Ascending aorta (tissue), 2 donors: ENCODE results near the gene GAL. TPM values are rescaled to one million over a fixed set of nuclear protein-coding genes. Genes with fewer than 3 reads are reported as not detected.
A peak's percentile ranks its signal among the peaks of the same experiment; 100 is the strongest.

Source experiments
- DNase-seq, 2 donors: peaks; one replicate each; pipeline ENCODE4 v3.0.0-alpha.2; 2019; ENCODE audit warnings: low spot score in 2 of 2
- H3K27ac ChIP-seq, 2 donors: fragments of 200-600 bp; sonication (generic); one replicate each; pipeline ENCODE4 v1.5.1; 2016 to 2017; ENCODE audit warnings: mild to moderate bottlenecking in 1 of 2
- H3K27me3 ChIP-seq: fragments of 200-600 bp; sonication (generic); one replicate; pipeline ENCODE4 v1.5.1; 2017
- H3K36me3 ChIP-seq, 2 donors: fragments of 200-600 bp; sonication (generic); one replicate each; pipeline ENCODE4 v1.5.1; 2016
- H3K4me1 ChIP-seq, 2 donors: fragments of 200-600 bp; sonication (generic); one replicate each; pipeline ENCODE4 v1.5.1; 2016 to 2017; ENCODE audit warnings: mild to moderate bottlenecking in 1 of 2
- H3K4me3 ChIP-seq, 2 donors: fragments of 200-600 bp; sonication (generic); one replicate each; pipeline ENCODE4 v1.5.1; 2016 to 2017; ENCODE audit warnings: mild to moderate bottlenecking in 1 of 2
- H3K9me3 ChIP-seq, 2 donors: fragments of 200-600 bp; sonication (generic); one replicate each; pipeline ENCODE4 v1.5.1; 2016
- CTCF ChIP-seq, 3 experiments: fragments of 200-600 bp in 2 of 3; fragments of 450-650 bp in 1 of 3; sonication (generic) in 2 of 3; IDR thresholded peaks; one replicate each; pipeline ENCODE4 v1.5.1; 2016 to 2019; ENCODE audit warnings: antibody characterized with exemption in 3 of 3, mild to moderate bottlenecking in 1 of 3, moderate library complexity in 1 of 3
- intact Hi-C: fragments of 100-400 bp; cut with DNase I; formaldehyde crosslinking; loops from one replicate; pipeline ENCODE4 v1.15.1; 2023
- total RNA-seq: library from RNA; depleted of rRNA; stranded (reverse); fragments of >200 nt; gene quantifications from one replicate; pipeline ENCODE4 v1.1.0, GENCODE V29; 2016

Gene GAL
- total RNA-seq, 1 donor from 2014 or later = not detected

- intact Hi-C loops = no loop called here
- no peak for TF ChIP-seq CTCF (IDR thresholded peaks at IDR 0.05)
Measured at GRCh38 chr11:68680541-68681231, 3.7 kb upstream of the GAL start.

GRCh38 chr11:68682531-68682961 is 1.8 kb upstream of the GAL start:
- no peak for DNase-seq
- intact Hi-C loops = no loop called here
- H3K9me3 ChIP-seq = no peaks in the 10 kb centered on the region
- no peak overlapping the region for H3K27ac ChIP-seq
- peaks cover 18% of the 10 kb centered on the region for H3K27me3 ChIP-seq
- peaks cover 0 to 7% of the 10 kb centered on the region in 2 donors for H3K4me1 ChIP-seq
- H3K36me3 ChIP-seq = no peaks in the 10 kb centered on the region
- no peak overlapping the region for H3K4me3 ChIP-seq
- TF ChIP-seq CTCF (IDR thresholded peaks at IDR 0.05) = no peak

More at GRCh38 chr11:68680541-68681231, 3.7 kb upstream of the GAL start:
- Histone ChIP-seq H3K36me3 (no peaks in the 10 kb centered on the region), H3K9me3 (no peaks in the 10 kb centered on the region), H3K27ac (no peak overlapping the region), H3K4me1 (peaks cover 0 to 7% of the 10 kb centered on the region in 2 donors), H3K4me3 (no peak overlapping the region), H3K27me3 (peaks cover 18% of the 10 kb centered on the region)
- no peak for DNase-seq

- no peak overlapping the region for H3K4me3 ChIP-seq
- H3K36me3 ChIP-seq = no peaks in the 10 kb centered on the region
- H3K27me3 ChIP-seq = peaks cover 18% of the 10 kb centered on the region
- no peak for TF ChIP-seq CTCF (IDR thresholded peaks at IDR 0.05)
- H3K9me3 ChIP-seq = no peaks in the 10 kb centered on the region
- H3K27ac ChIP-seq = no peak overlapping the region
- no peak for DNase-seq
- peaks cover 0 to 7% of the 10 kb centered on the region in 2 donors for H3K4me1 ChIP-seq
- intact Hi-C loops = no loop called here
Measured at GRCh38 chr11:68683121-68683520, 1.2 kb upstream of the GAL start.

GRCh38 chr11:68683536-68684384 is 584 bp upstream of the GAL start:
- no peak overlapping the region for H3K27ac ChIP-seq
- intact Hi-C loops = no loop called here
- no peaks in the 10 kb centered on the region for H3K9me3 ChIP-seq
- peaks cover 0 to 7% of the 10 kb centered on the region in 2 donors for H3K4me1 ChIP-seq
- peaks cover 18% of the 10 kb centered on the region for H3K27me3 ChIP-seq
- peak overlapping the region; percentile 53 to 55 for H3K4me3 ChIP-seq
- H3K36me3 ChIP-seq = no peaks in the 10 kb centered on the region
- no peak for TF ChIP-seq CTCF (IDR thresholded peaks at IDR 0.05)
- no peak for DNase-seq

- Histone ChIP-seq H3K27ac (no peak overlapping the region), H3K4me1 (peaks cover 0 to 7% of the 10 kb centered on the region in 2 donors), H3K36me3 (no peaks in the 10 kb centered on the region), H3K4me3 (no peak overlapping the region), H3K9me3 (no peaks in the 10 kb centered on the region), H3K27me3 (peaks cover 18% of the 10 kb centered on the region)
- intact Hi-C loops = no loop called here
- no peak for TF ChIP-seq CTCF (IDR thresholded peaks at IDR 0.05)
- DNase-seq = no peak
Measured at GRCh38 chr11:68685656-68686380, 1.5 kb downstream of the GAL start.
